Upper lobe of right lung (tissue), 1 donor: ENCODE results near the gene NPW. TPM values are rescaled to one million over a fixed set of nuclear protein-coding genes. Genes with fewer than 3 reads are reported as not detected.

Source experiments
- ATAC-seq: fragments of 200-7000 bp; cut with Tn5 transposase; one replicate; pipeline ENCODE4 v1.9.1; 2020; ENCODE audit warnings: mild to moderate bottlenecking, moderate library complexity
- DNase-seq: peaks from one replicate; pipeline ENCODE4 v3.0.0-alpha.2; 2020
- H3K27ac ChIP-seq: fragments of 200-600 bp; one replicate; pipeline ENCODE4 v1.8.0; 2022
- H3K27me3 ChIP-seq: fragments of 200-600 bp; one replicate; pipeline ENCODE4 v1.8.0; 2022; ENCODE audit warnings: mild to moderate bottlenecking
- H3K36me3 ChIP-seq: fragments of 200-600 bp; one replicate; pipeline ENCODE4 v1.8.0; 2022
- H3K4me1 ChIP-seq: fragments of 200-600 bp; one replicate; pipeline ENCODE4 v1.8.0; 2022
- H3K4me3 ChIP-seq: fragments of 200-600 bp; one replicate; pipeline ENCODE4 v1.8.0; 2022; ENCODE audit warnings: mild to moderate bottlenecking
- H3K9me3 ChIP-seq: fragments of 200-600 bp; one replicate; pipeline ENCODE4 v1.8.0; 2022
- CTCF ChIP-seq: fragments of 200-600 bp; IDR thresholded peaks from one replicate; pipeline ENCODE4 v1.8.0; 2022; ENCODE audit warnings: antibody characterized with exemption
- intact Hi-C: fragments of 100-400 bp; cut with DNase I; formaldehyde crosslinking; loops from one replicate; pipeline ENCODE4 v1.11.0; 2022
- total RNA-seq: library from RNA; stranded (reverse); fragmentation: NEBNext Ultra II Directional; extraction: Animal tissue kit (Norgen Biotek cat#: 25700); gene quantifications from one replicate; pipeline ENCODE4 v1.2.1, GENCODE V29; 2021
- donor health status: DM: no; HTN: yes; CAD: no; lungs with severe emphysema.

Gene NPW
- total RNA-seq, 1 donor from 2014 or later = not detected

- TF ChIP-seq CTCF = no peak
- intact Hi-C loops = no loop called here
- DNase-seq = no peak
- no peak overlapping the region for H3K27ac ChIP-seq
- H3K9me3 ChIP-seq = no peaks in the 10 kb centered on the region
- H3K27me3 ChIP-seq = no peaks in the 10 kb centered on the region
- H3K4me3 ChIP-seq = no peak overlapping the region
- no peak for ATAC-seq
- peaks cover 15% of the 10 kb centered on the region for H3K4me1 ChIP-seq
- H3K36me3 ChIP-seq = peaks cover 70% of the 10 kb centered on the region
Observed at GRCh38 chr16:1998852-1999801, 20.5 kb upstream of the NPW start.

- H3K27ac ChIP-seq = no peak overlapping the region
- no peak for TF ChIP-seq CTCF
- DNase-seq = no peak
- peaks cover 70% of the 10 kb centered on the region for H3K36me3 ChIP-seq
- no peaks in the 10 kb centered on the region for H3K9me3 ChIP-seq
- intact Hi-C loops = no loop called here
- no peak overlapping the region for H3K4me3 ChIP-seq
- H3K27me3 ChIP-seq = no peaks in the 10 kb centered on the region
- ATAC-seq = no peak
- H3K4me1 ChIP-seq = peaks cover 24% of the 10 kb centered on the region
Observed at GRCh38 chr16:1999866-2000514, 19.6 kb upstream of the NPW start.

- intact Hi-C loops = no loop called here
- Histone ChIP-seq H3K27ac (no peak overlapping the region), H3K36me3 (peaks cover 70% of the 10 kb centered on the region), H3K4me1 (peaks cover 34% of the 10 kb centered on the region), H3K9me3 (no peaks in the 10 kb centered on the region), H3K27me3 (no peaks in the 10 kb centered on the region), H3K4me3 (no peak overlapping the region)
- TF ChIP-seq CTCF = no peak
- DNase-seq (no peak), ATAC-seq (no peak)
Observed at GRCh38 chr16:2001035-2001434, 18.6 kb upstream of the NPW start.

GRCh38 chr16:2001456-2002355 is 17.9 kb upstream of the NPW start:
- DNase-seq = no peak
- intact Hi-C loops = no loop called here

More at GRCh38 chr16:2001456-2002355, 17.9 kb upstream of the NPW start:
- Histone ChIP-seq H3K27me3 (no peaks in the 10 kb centered on the region), H3K27ac (no peak overlapping the region), H3K4me1 (peaks cover 37% of the 10 kb centered on the region), H3K36me3 (peaks cover 68% of the 10 kb centered on the region), H3K4me3 (no peak overlapping the region), H3K9me3 (no peaks in the 10 kb centered on the region)
- ATAC-seq = no peak
- TF ChIP-seq CTCF = no peak
